GM12878 (cell line): ENCODE measurements around the gene LIPM. TPM values are rescaled to one million over a fixed set of nuclear protein-coding genes. Genes with fewer than 3 reads are reported as not detected.

Source experiments
- ATAC-seq: fragments of 200-7000 bp; cut with Tn5 transposase; 3 replicates; pipeline ENCODE4 v1.9.1; 2020; ENCODE audit warnings: mild to moderate bottlenecking, moderate library complexity
- BruUV-seq: library from RNA; stranded (reverse); fragments of 400-500 nt; replicated peaks from 2 replicates; lab custom pipeline; 2021; lab: Mats Ljungman, UMichigan
- CTCF ChIA-PET: fragments of 300-600 bp; sonication (Branson Sonifier 250); formaldehyde crosslinking; extraction: SDS; loops from one replicate; lab custom pipeline; 2021; ENCODE audit warnings: inconsistent platforms; lab: Yijun Ruan, JAX
- POLR2A ChIA-PET: fragments of 350-600 bp; formaldehyde crosslinking; extraction: SDS; loops from one replicate; lab custom pipeline; 2021; ENCODE audit warnings: inconsistent platforms; lab: Charles Lee
- RAD21 ChIA-PET: fragments of 300-600 bp; sonication (Branson Sonifier 250); formaldehyde crosslinking; loops from one replicate; lab custom pipeline; 2023; ENCODE audit warnings: antibody characterized with exemption; ENCODE audit not compliant: unreplicated experiment; lab: Charles Lee
- SMC1A ChIA-PET: fragments of 300-600 bp; sonication (Branson Sonifier 250); formaldehyde crosslinking; loops from one replicate; lab custom pipeline; 2023; ENCODE audit not compliant: unreplicated experiment, uncharacterized antibody; lab: Charles Lee
- DNase-seq: peaks from one replicate; pipeline ENCODE4 v3.0.0-alpha.2; 2011; ENCODE audit warnings: low read depth, low spot score
- FAIRE-seq: peaks from 3 replicates; lab custom pipeline; 2011; peaks lifted over from hg19 to GRCh38; lab: Jason Lieb, UNC
- H2AFZ ChIP-seq: 2 replicates; pipeline ENCODE4 v1.6.0; 2011; ENCODE audit warnings: low read depth, low read length, control low read depth; ENCODE audit not compliant: control insufficient read depth
- H3K27ac ChIP-seq: 2 replicates; pipeline ENCODE4 v1.5.1; 2011; ENCODE audit warnings: control low read depth; ENCODE audit not compliant: control insufficient read depth, insufficient read depth
- H3K27me3 ChIP-seq, 2 experiments: replicated peaks in 1 of 2; 2 replicates each; pipeline versions ENCODE4 v1.6.0 to v1.6.1; 2011; ENCODE audit warnings: low read length in 1 of 2; ENCODE audit not compliant: control insufficient read depth in 2 of 2, insufficient read depth in 2 of 2
- H3K36me3 ChIP-seq, 2 experiments: 2 replicates each; pipeline ENCODE4 v1.5.1; 2011; ENCODE audit warnings: low read length in 1 of 2; ENCODE audit not compliant: control insufficient read depth in 2 of 2, insufficient read depth in 2 of 2
- H3K4me1 ChIP-seq: 2 replicates; pipeline ENCODE4 v1.6.1; 2011; ENCODE audit warnings: mild to moderate bottlenecking, low read length, moderate library complexity, mixed read lengths; ENCODE audit not compliant: control insufficient read depth, insufficient read depth
- H3K4me2 ChIP-seq: 2 replicates; pipeline ENCODE4 v1.6.0; 2011; ENCODE audit warnings: control low read depth; ENCODE audit not compliant: control insufficient read depth, insufficient read depth
- H3K4me3 ChIP-seq: fragments of 200-600 bp; sonication (generic); 2 replicates; pipeline ENCODE4 v1.5.1; 2016
- H3K79me2 ChIP-seq: 2 replicates; pipeline ENCODE4 v1.6.0; 2011; ENCODE audit warnings: low read length; ENCODE audit not compliant: control insufficient read depth, insufficient read depth
- H3K9ac ChIP-seq: 2 replicates; pipeline ENCODE4 v1.8.0; 2011; ENCODE audit warnings: low read length, control low read depth, mixed read lengths; ENCODE audit not compliant: control insufficient read depth, insufficient read depth
- H3K9me3 ChIP-seq: replicated peaks from 3 replicates; pipeline ENCODE4 v1.5.1; 2011; ENCODE audit warnings: mild to moderate bottlenecking, low read length; ENCODE audit not compliant: control insufficient read depth, insufficient read depth
- H4K20me1 ChIP-seq: 2 replicates; pipeline ENCODE4 v1.6.0; 2011; ENCODE audit not compliant: control insufficient read depth, insufficient read depth
- CBFB ChIP-seq: IDR thresholded peaks from 2 replicates; pipeline ENCODE4 v1.6.1; 2016; ENCODE audit warnings: antibody characterized with exemption, low read depth
- DPF2 ChIP-seq: fragments of 450-650 bp; IDR thresholded peaks from 2 replicates; pipeline ENCODE4 v1.6.1; 2017; ENCODE audit warnings: mild to moderate bottlenecking
- IRF4 ChIP-seq: IDR thresholded peaks from 2 replicates; pipeline ENCODE4 v1.6.1; 2011; ENCODE audit warnings: low read depth, low read length
- MTA2 ChIP-seq: fragments of 450-650 bp; IDR thresholded peaks from 2 replicates; pipeline ENCODE4 v1.6.1; 2016; ENCODE audit warnings: low read depth, mild to moderate bottlenecking, moderate library complexity
- MYC ChIP-seq: IDR thresholded peaks from 2 replicates; pipeline ENCODE4 v1.6.1; 2011; ENCODE audit warnings: mild to moderate bottlenecking, low read length, moderate library complexity, inconsistent platforms; ENCODE audit not compliant: insufficient read depth, insufficient replicate concordance, insufficient read length, severe bottlenecking
- NR2C1 ChIP-seq: fragments of 450-650 bp; IDR thresholded peaks from 2 replicates; pipeline ENCODE4 v1.6.1; 2017; ENCODE audit warnings: antibody characterized with exemption, mild to moderate bottlenecking, moderate library complexity
- RUNX3 ChIP-seq: IDR thresholded peaks from 2 replicates; pipeline ENCODE4 v1.6.1; 2012; ENCODE audit warnings: low read length, inconsistent platforms
- SMAD5 ChIP-seq: IDR thresholded peaks from 2 replicates; pipeline ENCODE4 v1.6.1; 2016; ENCODE audit warnings: antibody characterized with exemption, low read depth
- SMARCA5 ChIP-seq: fragments of 450-650 bp; IDR thresholded peaks from 2 replicates; pipeline ENCODE4 v1.6.1; 2017; ENCODE audit warnings: mild to moderate bottlenecking
- SPI1 ChIP-seq: IDR thresholded peaks from 2 replicates; pipeline ENCODE4 v1.6.1; 2011; ENCODE audit warnings: low read depth, mild to moderate bottlenecking, low read length, moderate library complexity, borderline replicate concordance; ENCODE audit not compliant: insufficient read depth
- ZNF217 ChIP-seq: fragments of 450-650 bp; IDR thresholded peaks from 2 replicates; pipeline ENCODE4 v1.6.1; 2017; ENCODE audit warnings: antibody characterized with exemption, mild to moderate bottlenecking
- WGBS: methylation state at CpG from one replicate; pipeline ENCODE4 v1.1.6; 2016; ENCODE audit warnings: low lambda C conversion rate; ENCODE audit not compliant: insufficient replicate concordance, insufficient coverage; ENCODE audit errors: missing lambda C conversion rate; 5-methylcytosine and 5-hydroxymethylcytosine counted together
- in situ Hi-C: fragments of 300-500 bp; cut with MboI; formaldehyde crosslinking; loops from 9 replicates; pipeline ENCODE4 v1.14.3; 2018; ENCODE audit warnings: mixed read lengths
- intact Hi-C: fragments of 100-400 bp; cut with micrococcal nuclease; formaldehyde crosslinking; loops from one replicate; pipeline ENCODE4 v1.14.2; 2022; ENCODE audit not compliant: unreplicated experiment
- polyA plus RNA-seq, 11 experiments: library from polyadenylated mRNA; depleted of rRNA in 4 of 11; unstranded in 6 of 11; stranded (reverse) in 5 of 11; fragments of >200 nt; fragmentation: Nextera tagmentation in 4 of 11; fragmentation: Illumina TruSeq in 1 of 11; extraction: Ambion mirVana in 4 of 11; extraction: Trizol in 1 of 11; gene quantifications; 1 replicate in 1 of 11; 2 replicates in 10 of 11; pipeline versions ENCODE4 v1.2.1 to v1.2.3, GENCODE V29; 2011 to 2016; ENCODE audit warnings: inconsistent platforms in 2 of 11, missing spikeins in 2 of 11, low read depth in 1 of 11
- total RNA-seq, 4 experiments: library from RNA; depleted of rRNA in 3 of 4; stranded (reverse); fragments of >200 nt in 3 of 4; fragmentation: Illumina TruSeq in 1 of 4; extraction: Trizol in 1 of 4; gene quantifications; 2 replicates each; pipeline versions ENCODE4 v1.2.1 to v1.2.3, GENCODE V29; 2013 to 2021
- TF ChIP-seq, protein P1 (sequence below): fragments of 450-650 bp; IDR thresholded peaks from 2 replicates; pipeline ENCODE4 v1.6.1; 2014; ENCODE audit warnings: mild to moderate bottlenecking
- TF ChIP-seq, protein P2 (sequence below): fragments of 450-650 bp; IDR thresholded peaks from 2 replicates; pipeline ENCODE4 v1.6.1; 2018; ENCODE audit warnings: mild to moderate bottlenecking, low read depth, moderate library complexity; ENCODE audit not compliant: partially characterized antibody
- TF ChIP-seq, protein P3 (sequence below): IDR thresholded peaks from 2 replicates; pipeline ENCODE4 v1.6.1; 2012; ENCODE audit warnings: low read depth, low read length, improper control_type of control experiment
- TF ChIP-seq, protein P4 (sequence below): fragments of 450-650 bp; IDR thresholded peaks from 2 replicates; pipeline ENCODE4 v1.6.1; 2017; ENCODE audit warnings: mild to moderate bottlenecking, low read depth, inconsistent platforms; ENCODE audit not compliant: poor library complexity, severe bottlenecking

The LIPM gene
- total and polyA plus RNA-seq, 10 of the 15 experiments (the other 5 are each of a cell fraction or from before 2014, with no cell fraction given) = not detected

GRCh38 chr10:88793712-88794299 is 8.7 kb upstream of the LIPM start:
- no peak overlapping the region for H3K4me2 ChIP-seq
- H3K4me1 ChIP-seq = peaks cover 7% of the 10 kb centered on the region; the same call in 1 of the 2 replicates
- no peak overlapping the region for H3K27ac ChIP-seq
- SMC1A ChIA-PET = interaction anchor here (0.6 to 1.8 kb wide), 9 partner anchors 10 to 469 kb away, joined by 3 to 12 read pairs (median 3); no protein-coding TSS in a partner anchor
- H3K27me3 ChIP-seq = no peaks in the 10 kb centered on the region
- ATAC-seq (peak; percentile 75), DNase-seq (peak; percentile 17), FAIRE-seq (peak; percentile 87)
- H3K9me3 ChIP-seq = no peaks in the 10 kb centered on the region
- no peaks in the 10 kb centered on the region for H4K20me1 ChIP-seq
- intact Hi-C loops (loop anchor here (5.0 kb wide), 2 partner anchors 37 to 107 kb away; no protein-coding TSS in a partner anchor), in situ Hi-C loops (no loop called here)
- no peaks in the 10 kb centered on the region for H3K79me2 ChIP-seq
- CTCF ChIA-PET = interaction anchor here (0.8 to 1.4 kb wide), 6 partner anchors 16 to 211 kb away, joined by 3 to 5 read pairs (median 4); partner anchors contain the start of gene RNLS
- no peaks in the 10 kb centered on the region for H3K36me3 ChIP-seq
- no peak overlapping the region for H3K9ac ChIP-seq
- H2AFZ ChIP-seq = no peak overlapping the region
- WGBS = 29% methylated on average over 2 of the region's 2 CpGs
- no TSS peak for BruUV-seq
- no peak overlapping the region for H3K4me3 ChIP-seq
- RAD21 ChIA-PET = interaction anchor here (0.7 to 1.8 kb wide), 3 partner anchors 43 to 65 kb away, joined by 3 to 6 read pairs (median 3); no protein-coding TSS in a partner anchor
- POLR2A ChIA-PET = interaction anchor here (0.7 kb wide), 1 partner anchor 103 kb away, joined by 3 read pairs; no protein-coding TSS in a partner anchor
- TF ChIP-seq RUNX3 (peak; percentile 96), CBFB (peak; percentile 63), MYC (no peak), ZNF217 (peak; percentile 58; the same call in 1 of the 2 replicates), IRF4 (0 out of 2 replicates have a peak, but pooled peaks have one; percentile 26), SPI1 (no peak), SMAD5 (no peak), DPF2 (peak; percentile 58; the same call in 1 of the 2 replicates), MTA2 (peak; percentile 74), NR2C1 (peak; percentile 42; the same call in 1 of the 2 replicates), SMARCA5 (no peak)
- TF ChIP-seq, protein P1, sequence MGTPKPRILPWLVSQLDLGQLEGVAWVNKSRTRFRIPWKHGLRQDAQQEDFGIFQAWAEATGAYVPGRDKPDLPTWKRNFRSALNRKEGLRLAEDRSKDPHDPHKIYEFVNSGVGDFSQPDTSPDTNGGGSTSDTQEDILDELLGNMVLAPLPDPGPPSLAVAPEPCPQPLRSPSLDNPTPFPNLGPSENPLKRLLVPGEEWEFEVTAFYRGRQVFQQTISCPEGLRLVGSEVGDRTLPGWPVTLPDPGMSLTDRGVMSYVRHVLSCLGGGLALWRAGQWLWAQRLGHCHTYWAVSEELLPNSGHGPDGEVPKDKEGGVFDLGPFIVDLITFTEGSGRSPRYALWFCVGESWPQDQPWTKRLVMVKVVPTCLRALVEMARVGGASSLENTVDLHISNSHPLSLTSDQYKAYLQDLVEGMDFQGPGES = no peak
- TF ChIP-seq, protein P2, sequence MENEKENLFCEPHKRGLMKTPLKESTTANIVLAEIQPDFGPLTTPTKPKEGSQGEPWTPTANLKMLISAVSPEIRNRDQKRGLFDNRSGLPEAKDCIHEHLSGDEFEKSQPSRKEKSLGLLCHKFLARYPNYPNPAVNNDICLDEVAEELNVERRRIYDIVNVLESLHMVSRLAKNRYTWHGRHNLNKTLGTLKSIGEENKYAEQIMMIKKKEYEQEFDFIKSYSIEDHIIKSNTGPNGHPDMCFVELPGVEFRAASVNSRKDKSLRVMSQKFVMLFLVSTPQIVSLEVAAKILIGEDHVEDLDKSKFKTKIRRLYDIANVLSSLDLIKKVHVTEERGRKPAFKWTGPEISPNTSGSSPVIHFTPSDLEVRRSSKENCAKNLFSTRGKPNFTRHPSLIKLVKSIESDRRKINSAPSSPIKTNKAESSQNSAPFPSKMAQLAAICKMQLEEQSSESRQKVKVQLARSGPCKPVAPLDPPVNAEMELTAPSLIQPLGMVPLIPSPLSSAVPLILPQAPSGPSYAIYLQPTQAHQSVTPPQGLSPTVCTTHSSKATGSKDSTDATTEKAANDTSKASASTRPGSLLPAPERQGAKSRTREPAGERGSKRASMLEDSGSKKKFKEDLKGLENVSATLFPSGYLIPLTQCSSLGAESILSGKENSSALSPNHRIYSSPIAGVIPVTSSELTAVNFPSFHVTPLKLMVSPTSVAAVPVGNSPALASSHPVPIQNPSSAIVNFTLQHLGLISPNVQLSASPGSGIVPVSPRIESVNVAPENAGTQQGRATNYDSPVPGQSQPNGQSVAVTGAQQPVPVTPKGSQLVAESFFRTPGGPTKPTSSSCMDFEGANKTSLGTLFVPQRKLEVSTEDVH = no peak
- TF ChIP-seq, protein P3, sequence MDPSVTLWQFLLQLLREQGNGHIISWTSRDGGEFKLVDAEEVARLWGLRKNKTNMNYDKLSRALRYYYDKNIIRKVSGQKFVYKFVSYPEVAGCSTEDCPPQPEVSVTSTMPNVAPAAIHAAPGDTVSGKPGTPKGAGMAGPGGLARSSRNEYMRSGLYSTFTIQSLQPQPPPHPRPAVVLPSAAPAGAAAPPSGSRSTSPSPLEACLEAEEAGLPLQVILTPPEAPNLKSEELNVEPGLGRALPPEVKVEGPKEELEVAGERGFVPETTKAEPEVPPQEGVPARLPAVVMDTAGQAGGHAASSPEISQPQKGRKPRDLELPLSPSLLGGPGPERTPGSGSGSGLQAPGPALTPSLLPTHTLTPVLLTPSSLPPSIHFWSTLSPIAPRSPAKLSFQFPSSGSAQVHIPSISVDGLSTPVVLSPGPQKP = no peak
- TF ChIP-seq, protein P4, sequence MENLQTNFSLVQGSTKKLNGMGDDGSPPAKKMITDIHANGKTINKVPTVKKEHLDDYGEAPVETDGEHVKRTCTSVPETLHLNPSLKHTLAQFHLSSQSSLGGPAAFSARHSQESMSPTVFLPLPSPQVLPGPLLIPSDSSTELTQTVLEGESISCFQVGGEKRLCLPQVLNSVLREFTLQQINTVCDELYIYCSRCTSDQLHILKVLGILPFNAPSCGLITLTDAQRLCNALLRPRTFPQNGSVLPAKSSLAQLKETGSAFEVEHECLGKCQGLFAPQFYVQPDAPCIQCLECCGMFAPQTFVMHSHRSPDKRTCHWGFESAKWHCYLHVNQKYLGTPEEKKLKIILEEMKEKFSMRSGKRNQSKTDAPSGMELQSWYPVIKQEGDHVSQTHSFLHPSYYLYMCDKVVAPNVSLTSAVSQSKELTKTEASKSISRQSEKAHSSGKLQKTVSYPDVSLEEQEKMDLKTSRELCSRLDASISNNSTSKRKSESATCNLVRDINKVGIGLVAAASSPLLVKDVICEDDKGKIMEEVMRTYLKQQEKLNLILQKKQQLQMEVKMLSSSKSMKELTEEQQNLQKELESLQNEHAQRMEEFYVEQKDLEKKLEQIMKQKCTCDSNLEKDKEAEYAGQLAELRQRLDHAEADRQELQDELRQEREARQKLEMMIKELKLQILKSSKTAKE = peak; percentile 51
